ENCODE measurements around the gene STK10.

Gene STK10

GRCh38 chr5:172063463-172064235 lies 124.4 kb downstream of the STK10 start:
- no peak for DNase-seq (ENCODE audit: insufficient read length, low spot score)
- no peak for FAIRE-seq

GRCh38 chr5:172059661-172060100 lies 128.3 kb downstream of the STK10 start:
- DNase-seq (ENCODE audit: insufficient read length, low spot score) (peak; percentile 35), FAIRE-seq (no peak)

- no peak for DNase-seq (ENCODE audit: insufficient read length, low spot score)
- FAIRE-seq: no peak
These were observed 129.9 kb downstream of the STK10 start for GRCh38 chr5:172058088-172058487.

- FAIRE-seq: no peak
These were observed 132.0 kb downstream of the STK10 start for GRCh38 chr5:172055996-172056395.

GRCh38 chr5:172055421-172055820 lies 132.6 kb downstream of the STK10 start:
- DNase-seq (ENCODE audit: insufficient read length, low spot score) (no peak), FAIRE-seq (no peak)

More at GRCh38 chr5:172055996-172056395, 132.0 kb downstream of the STK10 start:
- no peak for DNase-seq (ENCODE audit: insufficient read length, low spot score)

- DNase-seq (ENCODE audit: insufficient read length, low spot score) (no peak), FAIRE-seq (no peak)
These were observed 133.3 kb downstream of the STK10 start for GRCh38 chr5:172054611-172055153.

- no peak for FAIRE-seq
- no peak for DNase-seq (ENCODE audit: insufficient read length, low spot score)
These were observed 135.4 kb downstream of the STK10 start for GRCh38 chr5:172052450-172053236.

GRCh38 chr5:172051643-172052339 lies 136.2 kb downstream of the STK10 start:
- FAIRE-seq (no peak), DNase-seq (ENCODE audit: insufficient read length, low spot score) (no peak)

GRCh38 chr5:172050080-172050479 lies 137.9 kb downstream of the STK10 start:
- DNase-seq (ENCODE audit: insufficient read length, low spot score) (no peak), FAIRE-seq (no peak)

- DNase-seq (ENCODE audit: insufficient read length, low spot score) (no peak), FAIRE-seq (no peak)
These were observed 138.7 kb downstream of the STK10 start for GRCh38 chr5:172049226-172049796.

- DNase-seq (ENCODE audit: insufficient read length, low spot score): no peak
- FAIRE-seq: no peak
These were observed 139.4 kb downstream of the STK10 start for GRCh38 chr5:172048539-172049101.

GRCh38 chr5:172048170-172048422 lies 139.9 kb downstream of the STK10 start:
- FAIRE-seq (no peak), DNase-seq (ENCODE audit: insufficient read length, low spot score) (no peak)

GRCh38 chr5:172046593-172046992 lies 141.4 kb downstream of the STK10 start:
- no peak for DNase-seq (ENCODE audit: insufficient read length, low spot score)
- no peak for FAIRE-seq

- FAIRE-seq (no peak), DNase-seq (ENCODE audit: insufficient read length, low spot score) (no peak)
These were observed 142.8 kb downstream of the STK10 start for GRCh38 chr5:172045315-172045632.

- DNase-seq (ENCODE audit: insufficient read length, low spot score) (no peak), FAIRE-seq (no peak)
These were observed 143.3 kb downstream of the STK10 start for GRCh38 chr5:172044631-172045314.

- FAIRE-seq: no peak
- DNase-seq (ENCODE audit: insufficient read length, low spot score): no peak
These were observed 144.2 kb downstream of the STK10 start for GRCh38 chr5:172043865-172044264.

- no peak for DNase-seq (ENCODE audit: insufficient read length, low spot score)
- FAIRE-seq: no peak
These were observed 145.8 kb downstream of the STK10 start for GRCh38 chr5:172042183-172042582.

- DNase-seq (ENCODE audit: insufficient read length, low spot score) (no peak), FAIRE-seq (no peak)
These were observed 149.9 kb downstream of the STK10 start for GRCh38 chr5:172038167-172038566.

GRCh38 chr5:172035049-172035448 lies 153.0 kb downstream of the STK10 start:
- FAIRE-seq (no peak), DNase-seq (ENCODE audit: insufficient read length, low spot score) (no peak)

- no peak for DNase-seq (ENCODE audit: insufficient read length, low spot score)
- no peak for FAIRE-seq
These were observed 156.0 kb downstream of the STK10 start for GRCh38 chr5:172031894-172032461.

All from HTR-8/SVneo (cell line).